ENCODE data around the gene MSTN. TPM values are rescaled to one million over a fixed set of nuclear protein-coding genes. Genes with fewer than 3 reads are reported as not detected.

The MSTN gene
- total RNA-seq, 6 experiments from 2014 or later, result not detected

- no peak for TF ChIP-seq CTCF (IDR thresholded peaks at IDR 0.05)
- Mint-ChIP-seq H3K4me3 (no peak overlapping the region), H3K36me3 (ENCODE audit: low read depth) (no peaks in the 10 kb centered on the region), H3K9me3 (peaks cover 10% of the 10 kb centered on the region; the same call in 1 of the 2 replicates), H3K27me3 (ENCODE audit: insufficient read depth) (peaks cover 5% of the 10 kb centered on the region), H3K27ac (no peak overlapping the region), H3K4me1 (ENCODE audit: low read depth) (no peaks in the 10 kb centered on the region; the same call in 1 of the 2 replicates)
- DNase-seq, result no peak
Measured at GRCh38 chr2:190106783-190107182, 44.3 kb upstream of the MSTN start.

GRCh38 chr2:190105554-190105953 is 43.0 kb upstream of the MSTN start:
- Mint-ChIP-seq H3K27me3 (ENCODE audit: insufficient read depth) (peaks cover 6% of the 10 kb centered on the region), H3K4me1 (ENCODE audit: low read depth) (no peaks in the 10 kb centered on the region; the same call in 1 of the 2 replicates), H3K27ac (no peak overlapping the region), H3K9me3 (peaks cover 12% of the 10 kb centered on the region; the same call in 1 of the 2 replicates), H3K4me3 (no peak overlapping the region), H3K36me3 (ENCODE audit: low read depth) (no peaks in the 10 kb centered on the region)
- DNase-seq, result no peak
- TF ChIP-seq CTCF (IDR thresholded peaks at IDR 0.05), result no peak

- DNase-seq, result no peak
- peaks cover 6% of the 10 kb centered on the region for H3K27me3 Mint-ChIP-seq (ENCODE audit: insufficient read depth)
- no peaks in the 10 kb centered on the region for H3K4me1 Mint-ChIP-seq (ENCODE audit: low read depth)
- no peak overlapping the region for H3K4me3 Mint-ChIP-seq
- H3K36me3 Mint-ChIP-seq (ENCODE audit: low read depth), result 0 out of 2 replicates have a peak, but pooled peaks cover 6% of the 10 kb centered on the region
- no peak for TF ChIP-seq CTCF (IDR thresholded peaks at IDR 0.05)
- H3K9me3 Mint-ChIP-seq, result peaks cover 18% of the 10 kb centered on the region; the same call in 1 of the 2 replicates
- no peak overlapping the region for H3K27ac Mint-ChIP-seq
Measured at GRCh38 chr2:190103144-190103543, 40.6 kb upstream of the MSTN start.

- H3K27ac Mint-ChIP-seq, result no peak overlapping the region
- peaks cover 18% of the 10 kb centered on the region; the same call in 1 of the 2 replicates for H3K9me3 Mint-ChIP-seq
- H3K4me3 Mint-ChIP-seq, result no peak overlapping the region
- peaks cover 10% of the 10 kb centered on the region for H3K27me3 Mint-ChIP-seq (ENCODE audit: insufficient read depth)
- TF ChIP-seq CTCF (IDR thresholded peaks at IDR 0.05), result no peak
- no peaks in the 10 kb centered on the region for H3K4me1 Mint-ChIP-seq (ENCODE audit: low read depth)
- H3K36me3 Mint-ChIP-seq (ENCODE audit: low read depth), result 0 out of 2 replicates have a peak, but pooled peaks cover 6% of the 10 kb centered on the region
- no peak for DNase-seq
Measured at GRCh38 chr2:190099890-190100697, 37.6 kb upstream of the MSTN start.

GRCh38 chr2:190098851-190099250 is 36.3 kb upstream of the MSTN start:
- Mint-ChIP-seq H3K4me3 (no peak overlapping the region), H3K27ac (no peak overlapping the region), H3K36me3 (ENCODE audit: low read depth) (0 out of 2 replicates have a peak, but pooled peaks cover 6% of the 10 kb centered on the region), H3K9me3 (peaks cover 18% of the 10 kb centered on the region; the same call in 1 of the 2 replicates), H3K4me1 (ENCODE audit: low read depth) (no peaks in the 10 kb centered on the region), H3K27me3 (ENCODE audit: insufficient read depth) (peaks cover 10% of the 10 kb centered on the region)
- no peak for TF ChIP-seq CTCF (IDR thresholded peaks at IDR 0.05)
- DNase-seq, result no peak

Data from HFFc6 (cell line).